GM19397 (cell line): ENCODE results near the gene GPR143.
"Not testable (repeated sequence)": the region's sequence is repeated elsewhere in the genome, so short reads cannot be mapped to it uniquely, and the experiment has no call there.

Experiments
- ATAC-seq: cut with Tn5 transposase; IDR thresholded peaks from one replicate; pipeline ENCODE4 v1.9.1; 2021; ENCODE audit warnings: mild to moderate bottlenecking, moderate library complexity; ENCODE audit not compliant: unreplicated experiment

GPR143 gene

DNA sequence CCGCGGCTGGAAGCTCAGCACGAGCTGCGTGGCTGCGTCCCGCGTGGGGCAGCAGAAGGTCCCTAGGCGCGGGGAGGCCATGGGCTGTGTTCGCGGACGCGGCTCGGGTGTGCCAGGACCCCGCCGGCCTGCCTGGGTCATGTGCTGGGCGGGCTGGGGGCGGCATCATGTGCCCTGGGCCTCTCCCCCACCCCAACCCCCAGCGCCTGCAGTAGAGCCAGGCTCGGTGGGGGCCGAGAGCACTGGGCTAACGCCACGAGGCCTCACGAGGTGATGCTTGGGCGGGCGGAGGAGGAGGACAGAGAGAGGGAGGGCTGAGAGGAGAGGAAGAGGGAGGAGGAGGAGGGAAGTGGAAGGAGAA, at the start of gene GPR143:
Gene GPR143 (minus strand): TSS at position 111 of the 361 bp plus-strand sequence. CDS start 30 bp downstream, at position 81.
- ATAC-seq, result no peak

DNA sequence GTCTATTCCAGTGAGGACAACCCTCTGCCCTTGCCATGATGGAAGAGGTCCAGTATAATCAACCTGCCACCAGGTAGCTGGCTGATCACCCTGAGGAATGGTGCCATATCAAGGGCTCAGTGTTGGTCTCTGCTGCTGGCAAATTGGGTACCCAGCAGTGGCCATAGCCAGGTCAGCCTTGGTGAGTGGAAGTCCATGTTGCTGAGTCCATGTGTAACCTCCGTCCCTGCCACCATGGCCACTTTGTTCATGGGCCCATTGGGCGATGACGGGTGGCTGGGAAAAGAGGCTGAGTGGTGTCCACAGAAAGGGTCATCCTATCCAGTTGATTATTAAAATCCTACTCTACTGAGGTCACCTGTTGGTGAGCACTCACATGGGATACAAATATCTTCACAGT, 45.4 kb upstream of the GPR143 start:
- ATAC-seq, result not testable (repeated sequence)

DNA sequence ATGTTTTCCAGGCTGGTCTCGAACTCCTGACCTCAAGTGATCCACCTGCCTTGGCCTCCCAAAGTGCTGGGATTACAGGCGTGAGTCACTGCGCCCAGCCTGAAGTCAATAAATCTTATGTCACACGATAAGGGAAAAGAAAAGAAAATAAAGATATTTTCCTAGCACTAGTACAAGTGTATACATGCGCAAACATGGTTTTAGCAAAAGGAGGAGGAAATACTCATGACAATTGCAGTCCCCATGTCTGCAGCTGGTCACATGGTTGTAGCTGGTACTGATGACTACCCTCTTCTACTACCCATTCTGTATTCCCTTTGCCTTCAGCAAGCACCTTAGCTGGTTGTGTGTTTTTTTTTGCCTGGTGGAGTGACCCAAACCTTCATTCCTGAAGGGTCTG, 44.2 kb upstream of the GPR143 start:
- not testable (repeated sequence) for ATAC-seq

DNA sequence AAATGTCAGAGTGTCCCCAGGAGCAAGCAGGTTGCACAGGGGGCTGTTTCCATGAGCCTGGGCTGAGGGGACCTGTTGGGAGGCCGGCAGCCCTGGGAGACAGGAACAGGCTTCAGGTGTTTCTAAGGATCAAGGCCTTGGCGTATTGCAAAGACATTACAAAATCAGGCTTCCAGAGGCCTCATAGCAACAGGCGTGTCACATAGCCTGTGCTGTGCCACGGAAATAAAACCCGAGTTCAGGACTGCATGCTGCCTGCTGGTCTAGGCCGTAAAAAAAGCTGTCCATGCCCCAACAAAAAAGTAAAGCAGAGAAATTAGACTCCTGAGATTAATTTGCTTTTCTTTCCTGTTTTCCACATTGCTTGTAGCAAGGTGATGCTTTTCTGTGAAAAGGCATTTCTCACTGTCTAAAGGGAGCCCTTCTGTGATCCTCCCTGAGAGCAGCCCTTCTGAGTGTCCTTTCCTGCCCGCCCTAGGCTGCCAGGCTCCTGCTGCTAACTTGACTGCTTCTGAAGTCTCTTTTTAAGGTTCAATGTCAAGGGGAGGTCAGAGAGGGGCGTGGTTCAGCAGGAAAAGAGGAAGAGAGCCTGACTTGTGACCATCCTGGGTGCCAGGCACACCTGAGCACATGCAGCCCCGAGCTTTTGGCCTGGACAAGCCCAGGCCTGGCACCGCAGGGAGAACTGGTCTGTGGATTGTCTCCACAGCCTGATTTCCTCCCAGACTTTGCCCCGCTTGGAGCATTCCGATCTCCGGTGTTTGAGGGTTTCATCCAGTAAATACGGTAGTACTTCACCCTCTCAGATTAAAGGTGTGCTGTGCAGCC, 41.9 kb upstream of the GPR143 start:
- no peak for ATAC-seq

DNA sequence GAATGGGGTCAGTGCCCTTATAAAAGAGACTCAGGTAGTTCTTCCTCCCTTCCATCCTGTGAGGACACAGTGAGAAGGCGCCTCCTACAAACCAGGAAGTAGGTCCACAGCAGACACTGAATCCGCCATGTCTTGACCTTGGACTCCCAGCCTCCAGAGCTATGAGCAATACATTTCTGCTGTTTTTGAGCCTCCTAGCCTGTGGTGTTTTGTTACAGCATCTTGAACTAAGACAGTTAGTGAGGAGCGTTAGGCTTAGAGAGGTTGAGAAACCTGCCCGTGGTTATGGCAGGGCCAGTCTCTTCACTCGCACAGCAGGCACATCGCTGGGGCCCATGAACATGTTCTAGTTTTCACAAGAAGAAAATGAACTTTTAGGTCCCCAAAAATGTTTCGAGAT, 40.3 kb upstream of the GPR143 start:
- ATAC-seq, result no peak

DNA sequence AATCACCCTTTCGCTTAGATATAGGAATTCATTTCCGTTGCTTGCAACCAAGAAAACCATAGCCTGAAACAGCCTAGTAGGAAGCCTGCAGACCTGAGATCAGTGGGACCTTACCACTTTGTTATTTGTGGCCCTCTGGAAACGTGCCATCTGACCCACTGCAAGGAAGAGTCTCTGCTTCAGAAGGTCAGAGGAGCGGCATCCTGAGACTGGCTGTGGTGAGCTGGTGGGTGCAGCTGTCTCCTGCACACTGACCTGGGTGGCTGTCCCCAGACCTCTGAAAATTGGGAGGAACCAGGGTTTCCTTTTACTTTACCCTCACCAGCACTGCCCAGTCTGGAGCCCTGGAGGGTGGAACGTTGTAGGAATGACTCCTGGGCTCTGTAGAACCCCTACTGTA, 38.8 kb upstream of the GPR143 start:
- no peak for ATAC-seq

DNA sequence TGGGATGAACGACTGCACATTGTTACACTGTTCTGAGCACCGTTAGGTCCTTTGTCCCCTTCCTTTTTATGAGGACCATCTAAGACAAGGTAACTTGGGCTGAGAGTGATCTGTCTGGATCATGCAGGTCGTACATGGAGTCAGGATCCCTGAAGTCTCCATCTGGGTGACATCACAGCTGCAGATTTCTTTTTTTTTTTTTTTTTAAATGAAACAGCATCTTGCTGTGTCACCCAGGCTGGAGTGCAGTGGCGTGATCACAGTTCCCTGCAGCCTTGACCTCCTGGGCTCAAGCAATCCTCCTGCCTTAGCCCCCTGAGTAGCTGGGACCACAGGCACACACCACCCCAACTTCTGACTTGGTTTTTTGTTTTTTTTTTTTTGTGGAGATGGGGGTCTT, 37.1 kb upstream of the GPR143 start:
- ATAC-seq, result no peak

DNA sequence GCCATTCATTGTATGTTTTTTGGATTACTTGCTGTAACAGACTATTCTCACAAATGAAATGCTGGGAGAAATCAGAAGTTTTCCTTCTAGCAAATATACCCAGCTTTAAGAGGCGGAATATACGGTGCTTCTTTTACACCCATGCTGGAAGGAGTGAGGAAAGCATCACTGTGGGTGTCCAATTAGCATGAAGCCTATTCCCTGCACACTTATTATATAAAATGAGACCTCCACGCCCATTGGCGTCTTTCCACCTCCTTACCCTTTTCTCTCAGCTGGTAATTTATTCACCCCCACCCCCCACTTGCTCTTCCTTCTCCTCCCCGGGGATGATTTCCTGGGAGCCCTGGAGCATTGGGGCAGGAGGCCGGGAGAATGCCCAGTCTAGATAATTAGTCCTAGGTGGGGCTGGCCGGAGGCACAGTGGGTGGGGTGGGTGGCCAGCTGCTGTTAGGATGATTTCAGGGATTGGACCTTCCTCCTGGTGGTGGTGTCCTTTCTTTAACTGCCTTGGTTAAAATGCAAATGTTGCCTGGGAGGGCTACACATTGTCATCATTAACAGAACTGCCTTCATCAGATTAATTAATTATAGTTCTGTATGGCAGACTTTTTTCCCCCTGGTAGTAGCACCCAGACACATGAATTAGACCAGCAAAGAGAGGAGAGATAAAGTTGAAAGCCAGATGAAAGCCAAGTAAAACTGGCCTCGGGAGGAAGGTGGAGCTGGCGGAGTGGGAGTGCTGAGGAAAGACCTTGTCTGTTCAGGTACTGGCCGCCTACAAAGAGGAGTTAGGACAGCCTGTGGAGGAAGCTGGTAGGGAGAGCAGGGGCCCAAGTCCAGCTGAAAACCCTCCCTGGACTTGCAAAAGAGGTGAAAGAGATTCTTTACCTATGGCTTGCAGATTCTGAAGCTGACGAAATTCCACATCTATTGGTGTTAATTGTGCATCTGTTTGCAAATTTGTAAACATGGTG, 32.0 kb upstream of the GPR143 start:
- no peak for ATAC-seq

DNA sequence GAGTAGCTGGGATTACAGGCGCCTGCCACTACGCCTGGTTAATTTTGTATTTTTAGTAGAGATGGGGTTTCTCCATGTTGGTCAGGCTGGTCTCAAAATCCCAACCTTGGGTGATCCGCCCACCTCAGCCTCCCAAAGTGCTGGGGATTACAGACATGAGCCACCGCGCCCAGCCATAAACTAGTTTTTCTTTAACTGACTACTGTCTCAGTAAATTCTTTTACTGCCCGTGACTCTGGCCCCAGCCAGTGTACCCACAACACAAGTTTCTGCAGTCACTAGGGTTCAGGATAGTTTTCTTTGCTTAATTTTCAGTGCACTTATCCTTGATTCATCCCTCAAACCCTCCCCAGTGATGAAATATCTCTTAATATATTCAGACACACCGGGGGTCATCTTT, 28.8 kb upstream of the GPR143 start:
- no peak for ATAC-seq

DNA sequence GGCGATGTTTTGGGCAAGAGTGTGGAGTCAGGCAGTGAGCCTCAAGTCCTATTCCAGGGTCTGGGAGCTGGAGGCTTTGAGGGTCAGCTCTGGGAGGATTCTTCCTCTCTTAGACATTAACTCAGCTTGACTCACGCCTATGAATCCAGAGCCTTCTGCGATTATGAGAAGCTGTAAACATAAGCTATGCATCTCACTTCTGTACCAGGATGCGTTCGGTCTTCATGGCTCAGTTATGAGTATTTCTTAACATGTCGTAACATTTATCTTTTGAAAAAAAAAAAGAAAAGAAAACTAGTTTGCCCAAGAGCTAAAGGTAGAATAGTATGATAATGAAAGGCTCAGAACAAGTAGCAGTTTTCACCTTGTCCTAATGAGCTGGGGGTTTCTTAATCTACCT, 25.2 kb upstream of the GPR143 start:
- ATAC-seq, result no peak

DNA sequence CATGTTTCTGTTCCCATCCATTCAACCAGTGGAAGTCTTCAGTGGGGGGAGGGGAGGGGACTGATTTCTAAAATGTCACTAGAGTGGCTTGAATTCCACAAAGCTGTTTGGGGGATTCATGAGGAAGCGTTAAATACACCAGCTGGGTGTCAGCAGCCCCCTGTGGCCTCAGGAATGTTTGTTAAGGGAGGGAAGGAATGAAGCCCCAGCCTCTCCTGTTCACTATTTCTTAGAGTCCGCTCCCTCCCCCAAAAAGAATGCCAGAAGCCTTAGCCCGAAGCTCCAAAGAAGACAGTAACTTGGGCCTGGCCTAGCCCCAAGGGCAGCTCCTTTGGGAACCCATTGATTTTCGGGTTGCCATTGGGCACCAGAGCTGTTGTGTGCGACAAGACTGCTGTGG, 23.9 kb upstream of the GPR143 start:
- ATAC-seq, result no peak

DNA sequence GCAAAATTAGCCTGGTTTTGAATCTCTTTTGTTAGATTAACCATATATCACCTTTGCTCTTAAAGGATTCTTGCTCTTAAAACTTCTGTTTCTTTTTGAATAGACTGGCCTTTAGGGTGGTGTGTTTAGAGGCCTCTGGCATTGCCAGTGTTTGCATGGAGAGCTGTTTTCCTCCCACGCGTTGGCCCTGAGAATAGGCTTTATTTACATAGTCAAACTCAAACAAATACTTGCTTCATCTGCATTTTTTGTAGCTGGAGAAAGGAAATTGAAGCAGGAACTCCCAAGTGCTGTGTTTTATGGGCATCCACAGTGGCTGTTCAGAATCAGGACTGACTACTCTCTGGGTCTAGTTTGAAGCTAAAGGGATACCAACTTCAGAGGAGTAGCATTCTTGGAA, 23.3 kb upstream of the GPR143 start:
- no peak for ATAC-seq

DNA sequence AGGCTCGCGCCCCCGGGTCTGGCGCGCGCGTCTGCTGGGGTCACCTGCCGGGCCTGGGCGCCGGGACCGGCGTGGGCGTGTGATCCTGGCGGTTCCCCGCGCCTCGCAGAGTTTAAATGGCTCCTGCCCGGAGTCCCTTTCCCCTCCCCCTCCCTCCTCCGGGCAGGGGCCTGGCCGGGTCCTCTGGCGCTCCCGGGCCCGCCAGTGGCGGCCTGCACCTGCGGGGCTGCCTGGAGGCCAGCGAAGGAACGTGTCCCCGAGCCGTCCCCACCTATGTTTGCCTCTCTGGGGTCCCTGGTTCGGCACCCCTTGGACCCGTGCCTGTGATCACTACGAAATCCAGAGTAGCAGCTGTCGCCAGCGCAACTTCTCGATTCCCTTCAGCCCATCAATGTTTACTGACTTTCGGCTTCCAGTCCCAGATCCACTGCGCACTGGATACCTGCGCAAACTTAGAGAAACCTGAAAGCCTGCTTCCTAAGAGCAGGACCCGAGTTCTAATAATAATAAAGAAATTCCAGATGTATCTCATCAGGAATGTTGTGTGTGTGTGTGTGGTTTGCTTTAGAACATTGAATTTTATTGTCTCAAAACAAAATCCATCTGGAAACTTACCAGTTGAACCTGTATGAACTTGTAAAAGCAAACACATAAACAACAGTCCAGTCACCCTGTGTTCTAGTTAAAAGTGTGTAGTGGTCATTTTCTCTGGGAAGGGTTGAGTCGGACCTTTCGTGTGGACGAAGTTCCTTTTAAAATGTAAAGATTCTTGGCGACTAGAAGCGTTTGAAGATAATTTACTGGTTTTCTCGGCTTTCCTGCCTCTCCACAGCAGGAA, 21.4 kb upstream of the GPR143 start:
- no peak for ATAC-seq

DNA sequence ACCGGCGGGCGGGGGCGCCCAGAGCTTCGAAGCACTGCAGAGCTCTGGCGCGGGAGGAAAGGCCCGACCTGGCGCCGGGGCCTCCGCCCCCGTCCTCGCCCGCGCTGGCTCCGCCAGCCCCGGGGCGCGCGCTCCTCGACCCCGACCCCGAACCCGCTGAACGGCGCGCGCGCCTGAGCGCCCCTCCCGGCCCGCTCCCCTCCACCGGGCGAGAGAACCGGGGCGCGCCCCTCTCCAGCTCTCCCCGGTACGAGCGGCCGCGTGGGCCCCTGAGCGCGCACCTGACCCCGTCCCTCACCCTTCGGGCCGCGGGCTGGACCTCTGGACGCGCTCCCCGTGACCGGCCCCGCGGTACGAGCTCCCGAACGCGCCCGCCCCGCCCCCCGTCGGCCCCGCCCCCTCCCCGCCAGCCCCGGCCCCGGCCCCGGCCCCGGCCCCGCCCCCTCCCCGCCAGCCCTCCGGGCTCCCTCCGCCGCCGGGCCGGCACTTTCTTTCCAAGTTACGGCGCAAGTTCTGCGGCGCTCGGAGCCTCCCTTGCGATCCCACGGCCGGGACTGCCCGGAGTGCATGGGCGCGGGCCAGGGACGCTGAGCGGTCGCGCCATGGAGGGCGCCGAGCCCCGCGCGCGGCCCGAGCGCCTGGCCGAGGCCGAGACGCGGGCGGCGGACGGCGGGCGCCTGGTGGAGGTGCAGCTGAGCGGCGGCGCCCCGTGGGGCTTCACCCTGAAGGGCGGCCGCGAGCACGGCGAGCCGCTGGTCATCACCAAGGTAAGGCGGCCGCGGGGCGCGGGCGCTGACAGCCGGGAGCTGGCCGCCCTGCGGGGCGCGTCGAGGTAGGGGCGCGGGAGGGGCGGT, 20.5 kb upstream of the GPR143 start, which contains the start of gene SHROOM2:
Gene SHROOM2 (plus strand): TSS at position 486 of the 854 bp plus-strand sequence. CDS start 117 bp downstream, at position 603.
- no peak for ATAC-seq

DNA sequence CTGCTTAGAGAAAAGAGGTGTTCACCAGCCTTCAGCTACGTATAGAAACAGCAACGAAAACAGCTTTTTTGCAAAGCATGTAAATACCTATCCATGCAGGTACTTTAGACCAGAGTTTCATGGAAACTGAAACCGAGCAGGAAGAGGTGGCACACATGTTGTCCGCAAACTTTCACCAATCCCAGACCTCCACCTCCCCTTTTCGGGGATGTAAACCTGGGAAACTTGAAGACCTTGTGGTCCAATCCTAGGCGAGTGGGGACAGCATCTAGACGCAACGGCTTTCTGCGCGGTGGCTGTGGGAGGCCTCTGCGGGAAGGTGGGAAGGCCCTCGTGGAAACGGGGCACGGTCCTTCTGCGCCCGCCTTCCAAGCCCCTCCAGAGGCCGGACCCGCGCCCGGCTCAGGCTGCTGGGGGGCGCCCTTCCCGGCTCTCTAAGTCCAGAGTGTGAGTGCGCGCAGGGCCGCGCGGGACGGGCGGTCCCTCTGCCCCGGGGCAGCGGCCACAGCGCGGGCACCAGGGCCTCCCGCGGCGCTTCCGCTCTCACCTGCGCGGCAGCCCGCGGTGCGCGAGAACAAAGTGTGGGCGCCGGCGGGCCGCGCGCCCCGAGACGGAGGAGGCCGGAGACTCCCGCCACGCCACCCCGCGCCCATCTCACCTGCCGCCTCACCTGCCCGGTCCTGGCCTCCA, 19.8 kb upstream of the GPR143 start:
- ATAC-seq, result no peak

DNA sequence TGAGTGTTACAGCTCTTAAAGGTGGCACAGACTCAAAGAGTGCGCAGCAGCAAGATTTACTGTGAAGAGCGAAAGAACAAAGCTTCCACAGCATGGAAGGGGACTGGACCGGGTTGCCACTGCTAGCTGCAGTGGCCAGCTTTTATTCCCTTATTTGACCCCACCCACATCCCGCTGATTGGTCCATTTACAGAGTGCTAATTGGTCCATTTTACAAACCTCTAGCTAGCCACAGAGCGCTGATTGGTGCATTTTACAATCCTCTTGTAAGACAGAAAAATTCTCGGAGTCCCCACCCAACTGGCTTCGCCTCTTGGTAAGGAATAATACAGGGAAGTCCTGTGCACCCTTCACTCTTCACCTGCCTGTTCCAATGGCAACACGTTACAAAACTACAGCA, 18.7 kb upstream of the GPR143 start:
- ATAC-seq, result no peak

DNA sequence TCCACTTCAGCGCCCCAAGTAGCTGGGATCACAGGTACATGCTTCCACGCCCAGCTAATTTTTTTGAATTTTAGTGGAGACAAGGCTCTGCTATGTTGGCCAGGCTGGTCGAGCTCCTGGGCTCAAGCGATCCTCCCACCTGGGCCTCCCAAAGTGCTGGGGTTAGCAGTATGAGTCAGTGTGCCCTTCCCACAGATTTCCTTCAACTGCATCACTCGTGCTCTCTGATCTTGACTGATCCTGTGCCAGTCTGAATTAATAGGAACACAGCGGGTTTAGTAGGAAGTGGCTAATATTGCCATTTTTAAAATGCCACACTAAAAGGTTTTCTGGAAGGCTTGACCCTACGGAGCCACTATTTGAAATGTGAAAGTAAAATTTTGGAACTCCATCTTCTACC, 16.3 kb upstream of the GPR143 start:
- no peak for ATAC-seq

DNA sequence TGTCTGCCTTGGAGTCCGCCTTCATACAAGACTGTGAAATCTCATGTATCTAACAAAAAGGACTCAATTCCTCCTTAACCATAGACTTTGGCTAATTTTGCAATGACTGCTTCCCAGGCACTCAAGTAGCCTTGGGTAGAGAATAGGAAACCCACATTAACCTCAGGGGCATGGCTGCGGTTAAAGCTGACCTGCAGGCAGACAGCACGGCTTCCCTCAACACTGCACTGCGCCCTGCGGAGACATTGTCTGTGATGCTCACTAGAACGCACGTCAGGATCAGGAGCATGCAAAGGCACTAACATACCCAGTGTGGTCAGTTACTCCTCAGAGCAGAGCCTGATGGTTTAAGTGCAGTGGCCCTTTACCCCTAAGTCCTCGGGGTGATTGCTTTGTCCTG, 10.3 kb upstream of the GPR143 start:
- no peak for ATAC-seq

DNA sequence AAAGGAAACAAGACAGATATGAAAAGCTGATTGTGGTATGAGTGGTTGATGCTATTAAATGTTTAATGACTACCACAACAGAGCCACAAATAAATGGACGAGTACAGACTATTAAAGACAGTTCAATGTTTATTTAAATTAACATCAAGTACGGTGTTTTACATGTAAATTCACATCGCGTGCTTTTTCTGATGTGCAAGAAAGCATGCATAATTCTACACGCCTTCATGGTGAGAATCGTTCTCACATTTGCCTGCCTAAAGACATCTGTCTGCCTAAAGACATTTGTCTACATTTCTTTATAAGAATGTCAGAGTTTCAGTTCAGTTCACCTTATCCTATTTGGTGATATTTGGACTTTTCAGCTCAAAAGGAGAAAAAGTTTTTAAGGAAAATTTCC, 7.3 kb upstream of the GPR143 start:
- no peak for ATAC-seq
